H9 (cell line): ENCODE data around the gene SNX32. TPM values are rescaled to one million over a fixed set of nuclear protein-coding genes. Genes with fewer than 3 reads are reported as not detected.
"Not testable (repeated sequence)": the region's sequence is repeated elsewhere in the genome, so short reads cannot be mapped to it uniquely, and the experiment has no call there.

Source experiments
- DNase-seq: peaks from one replicate; pipeline ENCODE4 v3.0.0-alpha.2; 2017
- H2AFZ ChIP-seq: one replicate; pipeline ENCODE4 v1.6.1; 2013; ENCODE audit warnings: mild to moderate bottlenecking, low read length, control low read depth, moderate library complexity
- H2AK5ac ChIP-seq: 2 replicates; pipeline ENCODE4 v1.6.1; 2013; ENCODE audit warnings: low read length, control low read depth, mixed read lengths; ENCODE audit not compliant: insufficient read length
- H2BK120ac ChIP-seq: one replicate; pipeline ENCODE4 v1.6.1; 2013; ENCODE audit warnings: low read depth, mild to moderate bottlenecking, low read length, control low read depth, inconsistent platforms; ENCODE audit not compliant: poor library complexity, severe bottlenecking
- H2BK12ac ChIP-seq: 2 replicates; pipeline ENCODE4 v1.6.1; 2013; ENCODE audit warnings: low read length, control low read depth, mixed read lengths, low read depth; ENCODE audit not compliant: insufficient read length
- H2BK15ac ChIP-seq: 2 replicates; pipeline ENCODE4 v1.6.1; 2013; ENCODE audit warnings: low read depth, low read length, control low read depth
- H2BK20ac ChIP-seq: one replicate; pipeline ENCODE4 v1.6.1; 2013; ENCODE audit warnings: low read depth, mild to moderate bottlenecking, low read length, control low read depth, inconsistent platforms; ENCODE audit not compliant: poor library complexity, severe bottlenecking
- H2BK5ac ChIP-seq: 2 replicates; pipeline ENCODE4 v1.6.1; 2013; ENCODE audit warnings: low read length, control low read depth, mixed read lengths; ENCODE audit not compliant: insufficient read length
- H3K14ac ChIP-seq: 2 replicates; pipeline ENCODE4 v1.6.1; 2013; ENCODE audit warnings: low read length, control low read depth; ENCODE audit not compliant: insufficient read depth
- H3K18ac ChIP-seq: 2 replicates; pipeline ENCODE4 v1.6.1; 2013; ENCODE audit warnings: low read depth, mild to moderate bottlenecking, mixed read lengths, low read length, control low read depth; ENCODE audit not compliant: insufficient read length
- H3K23ac ChIP-seq: 2 replicates; pipeline ENCODE4 v1.6.1; 2013; ENCODE audit warnings: low read length, control low read depth, mixed read lengths, low read depth; ENCODE audit not compliant: insufficient read length
- H3K23me2 ChIP-seq: 2 replicates; pipeline ENCODE4 v1.6.1; 2013; ENCODE audit warnings: low read depth, mild to moderate bottlenecking, mixed read lengths, low read length, control low read depth; ENCODE audit not compliant: insufficient read length, poor library complexity, severe bottlenecking
- H3K27ac ChIP-seq: 2 replicates; pipeline ENCODE4 v1.5.1; 2013; ENCODE audit warnings: low read length, control low read depth, mixed read lengths, low read depth; ENCODE audit not compliant: insufficient read length
- H3K27me3 ChIP-seq: 2 replicates; pipeline ENCODE4 v1.6.1; 2013; ENCODE audit warnings: low read length, control low read depth, inconsistent platforms; ENCODE audit not compliant: insufficient read depth
- H3K4ac ChIP-seq: 2 replicates; pipeline ENCODE4 v1.6.1; 2013; ENCODE audit warnings: low read depth, mild to moderate bottlenecking, control low read depth, inconsistent platforms, low read length, moderate library complexity
- H3K4me1 ChIP-seq: 2 replicates; pipeline ENCODE4 v1.6.1; 2013; ENCODE audit warnings: low read length, control low read depth, inconsistent platforms; ENCODE audit not compliant: insufficient read depth
- H3K4me2 ChIP-seq: 2 replicates; pipeline ENCODE4 v1.6.1; 2013; ENCODE audit warnings: low read length, control low read depth, mixed read lengths; ENCODE audit not compliant: insufficient read length, insufficient read depth
- H3K56ac ChIP-seq: 2 replicates; pipeline ENCODE4 v1.6.1; 2013; ENCODE audit warnings: low read depth, mild to moderate bottlenecking, mixed read lengths, low read length, control low read depth; ENCODE audit not compliant: insufficient read length
- H3K79me1 ChIP-seq: 2 replicates; pipeline ENCODE4 v1.6.1; 2013; ENCODE audit warnings: low read depth, mild to moderate bottlenecking, moderate library complexity, low read length, control low read depth, inconsistent platforms; ENCODE audit not compliant: insufficient read depth, poor library complexity, severe bottlenecking
- H3K79me2 ChIP-seq: 2 replicates; pipeline ENCODE4 v1.6.1; 2013; ENCODE audit warnings: low read length, control low read depth, inconsistent platforms; ENCODE audit not compliant: insufficient read depth
- H3K9ac ChIP-seq: 2 replicates; pipeline ENCODE4 v1.6.1; 2013; ENCODE audit warnings: low read length, control low read depth, mixed read lengths; ENCODE audit not compliant: insufficient read length; ENCODE audit errors: extremely low read depth
- H3K9me3 ChIP-seq: one replicate; pipeline ENCODE4 v1.6.1; 2013; ENCODE audit warnings: low read depth, low read length, inconsistent platforms; ENCODE audit not compliant: control insufficient read depth
- H3T11ph ChIP-seq: one replicate; pipeline ENCODE4 v1.6.1; 2013; ENCODE audit warnings: mild to moderate bottlenecking, low read length, control low read depth, inconsistent platforms
- H4K20me1 ChIP-seq: one replicate; pipeline ENCODE4 v1.6.1; 2013; ENCODE audit not compliant: control insufficient read depth, insufficient read length, insufficient read depth
- H4K5ac ChIP-seq: 2 replicates; pipeline ENCODE4 v1.6.1; 2013; ENCODE audit warnings: low read depth, mild to moderate bottlenecking, mixed read lengths, low read length, control low read depth; ENCODE audit not compliant: insufficient read length
- H4K8ac ChIP-seq: replicated peaks from 2 replicates; pipeline ENCODE4 v1.6.1; 2013; ENCODE audit warnings: low read length, control low read depth, mixed read lengths, low read depth; ENCODE audit not compliant: insufficient read length
- H4K91ac ChIP-seq: 2 replicates; pipeline ENCODE4 v1.6.1; 2013; ENCODE audit warnings: low read depth, mild to moderate bottlenecking, moderate library complexity, mixed read lengths, low read length, control low read depth; ENCODE audit not compliant: insufficient read length
- H3K27ac Mint-ChIP-seq, 3 experiments: 2 replicates in 2 of 3; 3 replicates in 1 of 3; pipeline ENCODE4 v1.8.0; 2020 to 2021; ENCODE audit warnings: mixed read lengths in 3 of 3, mild to moderate bottlenecking in 1 of 3, moderate library complexity in 1 of 3
- H3K27me3 Mint-ChIP-seq: 2 replicates; pipeline ENCODE4 v1.8.0; 2021; ENCODE audit warnings: low read depth, mild to moderate bottlenecking, moderate library complexity, mixed read lengths
- H3K36me3 Mint-ChIP-seq, 3 experiments: 2 replicates in 2 of 3; 3 replicates in 1 of 3; pipeline ENCODE4 v1.8.0; 2020 to 2021; ENCODE audit warnings: low read depth in 3 of 3, mixed read lengths in 3 of 3; ENCODE audit not compliant: insufficient read depth in 1 of 3
- H3K4me1 Mint-ChIP-seq, 2 experiments: 2 replicates each; pipeline ENCODE4 v1.8.0; 2020; ENCODE audit warnings: mixed read lengths in 2 of 2
- H3K4me3 Mint-ChIP-seq, 2 experiments: 2 replicates in 1 of 2; 3 replicates in 1 of 2; pipeline ENCODE4 v1.8.0; 2020 to 2021; ENCODE audit warnings: mild to moderate bottlenecking in 2 of 2, mixed read lengths in 2 of 2, moderate library complexity in 1 of 2
- H3K9me3 Mint-ChIP-seq, 2 experiments: 2 replicates in 1 of 2; 3 replicates in 1 of 2; pipeline ENCODE4 v1.8.0; 2020; ENCODE audit warnings: mild to moderate bottlenecking in 2 of 2, mixed read lengths in 2 of 2, moderate library complexity in 1 of 2
- WGBS: extraction: QIAGEN DNeasy Blood & Tissue Kit; methylation state at CpG from one replicate; pipeline ENCODE4 v1.1.7; 2013; ENCODE audit warnings: missing lambda C conversion rate, low lambda C conversion rate, mixed read lengths; ENCODE audit not compliant: insufficient read length; ENCODE audit errors: extremely low coverage; 5-methylcytosine and 5-hydroxymethylcytosine counted together
- total RNA-seq: library from RNA; stranded (reverse); gene quantifications from 2 replicates; pipeline ENCODE4 v1.2.1, GENCODE V29; 2021
- TF ChIP-seq, protein P1 (sequence below): fragments of 200-600 bp; sonication (generic); conservative IDR thresholded peaks from 3 replicates; pipeline ENCODE4 v1.8.0; 2021; ENCODE audit warnings: antibody characterized with exemption, mild to moderate bottlenecking

The SNX32 gene
- total RNA-seq, 1 experiment from 2014 or later: 1.2 TPM

DNA sequence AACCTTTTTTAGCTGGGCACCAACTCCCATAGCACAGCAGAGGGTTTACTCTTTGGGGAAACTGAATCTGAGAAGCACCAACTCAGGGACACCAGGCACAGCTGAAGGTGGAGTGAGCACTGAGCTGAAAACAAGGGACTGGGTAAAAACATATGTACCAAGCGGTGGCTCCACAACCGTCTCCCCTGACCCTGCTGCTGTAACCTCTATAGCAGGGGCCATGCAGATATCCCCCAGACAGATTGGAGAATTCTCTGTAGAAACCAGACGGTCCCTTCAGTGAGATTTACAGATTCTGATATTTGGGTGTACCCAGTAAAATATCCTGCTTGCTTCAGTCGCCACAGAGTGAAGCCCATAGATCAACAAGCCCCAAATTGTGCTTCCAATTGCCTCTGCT lies 4.3 kb upstream of the SNX32 start:
- H3T11ph ChIP-seq: no peak overlapping the region

GRCh38 chr11:65832231-65832630 lies 1.5 kb upstream of the SNX32 start:
- H4K91ac ChIP-seq, H3K4me1 ChIP-seq, H3K23ac ChIP-seq, H3K56ac ChIP-seq, H4K8ac ChIP-seq, H3K27ac ChIP-seq, H3K14ac ChIP-seq, H2BK15ac ChIP-seq, H2BK5ac ChIP-seq, H2AK5ac ChIP-seq, H2BK20ac ChIP-seq, H3K27me3 ChIP-seq, H2BK12ac ChIP-seq, H3T11ph ChIP-seq, H3K9me3 ChIP-seq, H3K79me1 ChIP-seq, H3K79me2 ChIP-seq, H2BK120ac ChIP-seq, DNase-seq, H4K20me1 ChIP-seq, H4K5ac ChIP-seq, H3K9me3 Mint-ChIP-seq, H3K36me3 Mint-ChIP-seq, H3K9ac ChIP-seq, H2AFZ ChIP-seq, H3K23me2 ChIP-seq, H3K27ac Mint-ChIP-seq, H3K4ac ChIP-seq, H3K18ac ChIP-seq: not testable (repeated sequence)
- peaks cover 4 to 14% of the 10 kb centered on the region in 2 experiments for H3K4me1 Mint-ChIP-seq
- peaks cover 28% of the 10 kb centered on the region for H3K27me3 Mint-ChIP-seq
- H3K4me2 ChIP-seq: peak overlapping the region; percentile 71
- H3K4me3 Mint-ChIP-seq: peak overlapping the region in 1 of 2 experiments; percentile 10; a peak in 3 of 5 replicates

More for the DNA sequence above, 4.3 kb upstream of the SNX32 start:
- Histone ChIP-seq H4K20me1 (no peaks in the 10 kb centered on the region), H3K79me2 (no peaks in the 10 kb centered on the region), H3K23ac (no peak overlapping the region), H3K4ac (no peak overlapping the region), H2BK5ac (no peak overlapping the region), H2BK15ac (no peak overlapping the region), H3K9me3 (no peaks in the 10 kb centered on the region), H4K91ac (no peak overlapping the region), H2BK20ac (no peak overlapping the region), H3K27ac (no peak overlapping the region), H3K18ac (no peak overlapping the region), H3K4me2 (no peak overlapping the region), H3K56ac (no peak overlapping the region), H4K8ac (no peak overlapping the region), H2BK120ac (no peak overlapping the region), H3K27me3 (peaks cover 2% of the 10 kb centered on the region), H3K23me2 (peaks cover 8% of the 10 kb centered on the region), H3K9ac (no peak overlapping the region), H3K14ac (no peak overlapping the region), H2AFZ (no peak overlapping the region), H2AK5ac (no peak overlapping the region), H4K5ac (no peak overlapping the region), H3K4me1 (peaks cover 4% of the 10 kb centered on the region; the same call in 1 of the 2 replicates), H2BK12ac (no peak overlapping the region), H3K79me1 (no peaks in the 10 kb centered on the region)
- no CpG with 5 or more reads among the region's 4 CpGs for WGBS
- Mint-ChIP-seq H3K27me3 (peaks cover 28% of the 10 kb centered on the region), H3K9me3 (peaks cover 0 to 6% of the 10 kb centered on the region in 2 experiments; a peak in 1 of 5 replicates), H3K36me3 (peaks cover 0 to 2% (median 1%) of the 10 kb centered on the region in 3 experiments; a peak in 2 of 7 replicates), H3K4me3 (no peak overlapping the region), H3K27ac (no peak overlapping the region), H3K4me1 (peaks cover 4 to 14% of the 10 kb centered on the region in 2 experiments)
- DNase-seq: no peak
- TF ChIP-seq, protein P1, sequence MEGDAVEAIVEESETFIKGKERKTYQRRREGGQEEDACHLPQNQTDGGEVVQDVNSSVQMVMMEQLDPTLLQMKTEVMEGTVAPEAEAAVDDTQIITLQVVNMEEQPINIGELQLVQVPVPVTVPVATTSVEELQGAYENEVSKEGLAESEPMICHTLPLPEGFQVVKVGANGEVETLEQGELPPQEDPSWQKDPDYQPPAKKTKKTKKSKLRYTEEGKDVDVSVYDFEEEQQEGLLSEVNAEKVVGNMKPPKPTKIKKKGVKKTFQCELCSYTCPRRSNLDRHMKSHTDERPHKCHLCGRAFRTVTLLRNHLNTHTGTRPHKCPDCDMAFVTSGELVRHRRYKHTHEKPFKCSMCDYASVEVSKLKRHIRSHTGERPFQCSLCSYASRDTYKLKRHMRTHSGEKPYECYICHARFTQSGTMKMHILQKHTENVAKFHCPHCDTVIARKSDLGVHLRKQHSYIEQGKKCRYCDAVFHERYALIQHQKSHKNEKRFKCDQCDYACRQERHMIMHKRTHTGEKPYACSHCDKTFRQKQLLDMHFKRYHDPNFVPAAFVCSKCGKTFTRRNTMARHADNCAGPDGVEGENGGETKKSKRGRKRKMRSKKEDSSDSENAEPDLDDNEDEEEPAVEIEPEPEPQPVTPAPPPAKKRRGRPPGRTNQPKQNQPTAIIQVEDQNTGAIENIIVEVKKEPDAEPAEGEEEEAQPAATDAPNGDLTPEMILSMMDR: no peak
